Effector memory CD4-positive, alpha-beta T cell (primary cell): ENCODE results near the gene OR9A4.

Experiments
- DNase-seq, 3 donors: peaks; one replicate each; pipeline ENCODE4 v3.0.0-alpha.2; 2020
- H3K27ac ChIP-seq: 2 replicates; pipeline ENCODE4 v1.7.0; 2013; ENCODE audit warnings: mild to moderate bottlenecking, low read length, moderate library complexity; ENCODE audit not compliant: insufficient read depth, poor library complexity, severe bottlenecking
- H3K27me3 ChIP-seq: replicated peaks from 2 replicates; pipeline ENCODE4 v1.7.0; 2013; ENCODE audit warnings: mild to moderate bottlenecking, low read length; ENCODE audit not compliant: insufficient read depth, control insufficient read depth, poor library complexity, severe bottlenecking
- H3K36me3 ChIP-seq: 2 replicates; pipeline ENCODE4 v1.7.0; 2013; ENCODE audit warnings: mild to moderate bottlenecking, low read length, moderate library complexity; ENCODE audit not compliant: control insufficient read depth, insufficient read depth
- H3K4me1 ChIP-seq: 2 replicates; pipeline ENCODE4 v1.7.0; 2013; ENCODE audit warnings: low read length, mild to moderate bottlenecking; ENCODE audit not compliant: control insufficient read depth, insufficient read depth, poor library complexity, severe bottlenecking
- H3K4me3 ChIP-seq: 2 replicates; pipeline ENCODE4 v1.7.0; 2013; ENCODE audit warnings: low read length, low read depth, mild to moderate bottlenecking; ENCODE audit not compliant: insufficient read depth, poor library complexity, severe bottlenecking
- H3K9me3 ChIP-seq: 2 replicates; pipeline ENCODE4 v1.7.0; 2013; ENCODE audit warnings: mild to moderate bottlenecking, low read length, moderate library complexity; ENCODE audit not compliant: control insufficient read depth

OR9A4 gene

DNA sequence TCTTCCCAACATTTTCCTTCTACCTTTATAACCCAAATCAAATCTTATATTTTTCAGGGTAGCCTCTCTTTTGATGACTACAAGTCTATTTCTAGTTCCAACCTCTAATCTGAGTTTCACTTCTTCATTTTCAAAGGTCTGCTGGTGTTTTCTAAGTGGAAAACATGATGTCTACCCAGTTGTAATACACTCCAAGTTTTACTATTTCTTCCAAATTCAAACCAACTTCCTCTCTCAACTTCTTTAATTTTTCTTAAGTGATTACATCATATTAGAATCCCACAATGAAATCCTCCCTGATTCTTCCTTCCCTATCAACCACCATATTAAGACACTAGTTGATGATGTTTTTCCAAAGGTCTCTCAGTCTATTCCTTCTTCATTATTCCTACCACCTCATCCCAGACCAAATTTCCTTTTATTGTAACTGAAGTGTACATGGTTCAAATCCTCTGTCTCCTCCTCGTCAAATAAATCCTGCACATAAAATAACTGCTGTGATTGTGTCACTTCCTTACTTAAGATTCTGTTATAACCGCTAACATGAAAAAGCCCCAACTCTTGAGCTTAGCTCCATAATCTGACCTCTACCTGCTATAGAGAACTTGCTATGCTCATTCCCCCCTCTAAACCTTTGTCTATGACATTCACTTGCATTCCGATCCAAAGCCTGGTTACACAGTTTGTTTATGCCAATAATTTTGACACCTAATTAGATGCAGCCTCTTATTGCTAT lies 44.7 kb downstream of the OR9A4 start:
- no peak for DNase-seq
- Histone ChIP-seq H3K4me1 (no peaks in the 10 kb centered on the region), H3K27ac (no peak overlapping the region), H3K36me3 (no peaks in the 10 kb centered on the region), H3K9me3 (no peaks in the 10 kb centered on the region), H3K4me3 (no peak overlapping the region), H3K27me3 (no peaks in the 10 kb centered on the region)
